Epithelial cell of esophagus (primary cell): Measurements from ENCODE around the gene BMI1.

Source experiments
- DNase-seq: peaks from one replicate; pipeline ENCODE4 v3.0.0; 2010; ENCODE audit warnings: low read depth
- H3K4me3 ChIP-seq: 2 replicates; pipeline ENCODE4 v1.5.1; 2011; ENCODE audit warnings: mild to moderate bottlenecking, low read length, control low read depth
- CTCF ChIP-seq: IDR thresholded peaks from 2 replicates; pipeline ENCODE4 v1.5.1; 2011; ENCODE audit warnings: low read depth, mild to moderate bottlenecking, low read length, control low read depth, inconsistent platforms; ENCODE audit not compliant: insufficient read depth; ENCODE audit errors: missing control alignments

BMI1 gene

GRCh38 chr10:22320591-22321155, at the start of gene BMI1:
TSS of gene BMI1 (plus strand) at chr10:22321099. CDS start at chr10:22326450, 5,351 bp downstream.
- TF ChIP-seq CTCF = no peak
- peak within 1 kb of the TSS; percentile 57 for H3K4me3 ChIP-seq
- DNase-seq = peak; percentile 57

DNA sequence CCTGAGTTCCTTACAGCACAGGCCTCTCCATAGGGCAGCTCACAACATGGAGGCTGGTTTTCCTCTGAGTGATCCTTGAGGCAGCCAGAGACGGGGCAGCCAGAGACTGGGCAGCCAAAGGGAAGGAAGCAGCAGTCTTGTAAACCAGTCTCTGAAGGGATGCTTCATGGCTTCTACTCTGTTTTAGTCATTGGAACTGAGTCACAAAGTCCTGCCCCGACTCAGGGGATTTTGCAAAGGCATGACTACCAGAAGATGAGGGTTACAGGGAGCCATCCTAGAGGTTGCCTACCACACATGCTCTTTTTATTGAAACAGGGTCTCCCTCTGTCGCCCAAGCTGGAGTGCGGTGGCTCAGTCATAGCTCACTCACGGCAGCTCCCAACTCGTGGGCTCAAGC, 49.1 kb upstream of the BMI1 start:
- TF ChIP-seq CTCF = no peak
- no peak overlapping the region for H3K4me3 ChIP-seq
- DNase-seq = peak; percentile 13

- H3K4me3 ChIP-seq = no peak overlapping the region
- no peak for DNase-seq
- TF ChIP-seq CTCF = no peak
Measured at GRCh38 chr10:22278441-22278782, 42.5 kb upstream of the BMI1 start.

GRCh38 chr10:22280078-22280477, 40.8 kb upstream of the BMI1 start:
- H3K4me3 ChIP-seq = no peak overlapping the region
- no peak for DNase-seq
- no peak for TF ChIP-seq CTCF

DNA sequence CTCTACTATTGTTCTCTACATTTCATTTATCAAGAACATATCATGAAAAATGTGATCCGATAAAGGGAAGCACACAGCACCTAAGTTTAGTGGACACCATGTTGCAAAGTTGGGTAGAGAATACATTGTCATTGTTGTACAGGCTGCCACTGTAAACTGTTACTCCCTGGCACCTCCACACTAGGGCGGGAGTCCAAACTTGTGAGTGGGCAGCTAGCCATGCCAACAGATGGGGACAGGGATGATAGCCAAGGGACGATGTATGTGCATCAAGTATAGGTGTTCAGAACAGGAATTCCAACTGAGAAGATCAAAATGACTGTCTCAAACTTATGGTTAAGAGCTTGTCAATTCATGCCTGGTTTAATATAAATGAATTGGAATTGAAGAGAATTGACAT, 35.8 kb upstream of the BMI1 start:
- TF ChIP-seq CTCF = no peak
- no peak for DNase-seq
- no peak overlapping the region for H3K4me3 ChIP-seq

GRCh38 chr10:22293747-22294404, 27.0 kb upstream of the BMI1 start:
- no peak for TF ChIP-seq CTCF
- no peak overlapping the region for H3K4me3 ChIP-seq
- DNase-seq = no peak

DNA sequence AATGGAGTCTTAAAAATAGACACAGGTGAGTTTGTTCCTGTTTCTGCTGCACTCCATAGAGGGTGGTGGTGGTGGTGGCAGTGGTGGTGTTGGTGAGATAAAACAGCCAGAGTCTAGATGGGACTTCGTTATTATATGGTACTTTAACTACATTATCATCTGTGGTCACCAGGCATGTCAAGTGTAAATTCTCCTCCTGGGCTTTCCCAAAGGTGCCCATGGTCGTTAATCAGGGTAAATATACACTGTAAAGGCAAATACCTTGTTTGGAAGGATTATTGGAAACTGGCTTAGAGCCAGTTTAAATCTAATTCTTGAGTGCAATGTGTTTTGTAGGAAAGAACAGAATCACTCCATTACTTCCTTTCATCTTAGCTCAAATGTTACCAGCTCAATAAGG, 26.2 kb upstream of the BMI1 start:
- DNase-seq = no peak
- no peak for TF ChIP-seq CTCF
- H3K4me3 ChIP-seq = no peak overlapping the region
